HG03558 (cell line): Measurements from ENCODE around the gene NBPF4.
"Not testable (repeated sequence)": the region's sequence is repeated elsewhere in the genome, so short reads cannot be mapped to it uniquely, and the experiment has no call there.

Source experiments
- ATAC-seq: cut with Tn5 transposase; IDR thresholded peaks from one replicate; pipeline ENCODE4 v1.9.1; 2021; ENCODE audit warnings: moderate number of reproducible peaks; ENCODE audit not compliant: unreplicated experiment; ENCODE audit errors: extremely low read depth

Gene NBPF4

GRCh38 chr1:108243976-108244375 is at the start of gene NBPF4:
Gene NBPF4, minus strand, starts transcription at chr1:108244076. Its CDS starts 315 bp downstream, at chr1:108243761.
- ATAC-seq: not testable (repeated sequence)

GRCh38 chr1:108282528-108283257 is 38.8 kb upstream of the NBPF4 start:
- not testable (repeated sequence) for ATAC-seq

- not testable (repeated sequence) for ATAC-seq
Measured at GRCh38 chr1:108272485-108273327, 28.8 kb upstream of the NBPF4 start.

- not testable (repeated sequence) for ATAC-seq
Measured at GRCh38 chr1:108267097-108267496, 23.2 kb upstream of the NBPF4 start.

GRCh38 chr1:108261967-108262366 is 18.1 kb upstream of the NBPF4 start:
- ATAC-seq: not testable (repeated sequence)

GRCh38 chr1:108261519-108261918 is 17.6 kb upstream of the NBPF4 start:
- ATAC-seq: not testable (repeated sequence)

GRCh38 chr1:108260578-108261259 is 16.8 kb upstream of the NBPF4 start:
- ATAC-seq: not testable (repeated sequence)

- peak; percentile 70 for ATAC-seq
Measured at GRCh38 chr1:108255426-108255825, 11.6 kb upstream of the NBPF4 start.

- ATAC-seq: not testable (repeated sequence)
Measured at GRCh38 chr1:108239426-108239825, 4.5 kb downstream of the NBPF4 start.

GRCh38 chr1:108235308-108235707 is 8.6 kb downstream of the NBPF4 start:
- ATAC-seq: not testable (repeated sequence)

- not testable (repeated sequence) for ATAC-seq
Measured at GRCh38 chr1:108232183-108232582, 11.7 kb downstream of the NBPF4 start.

- ATAC-seq: not testable (repeated sequence)
Measured at GRCh38 chr1:108229976-108230375, 13.9 kb downstream of the NBPF4 start.

- not testable (repeated sequence) for ATAC-seq
Measured at GRCh38 chr1:108227772-108228171, 16.1 kb downstream of the NBPF4 start.

GRCh38 chr1:108226855-108227254 is 17.0 kb downstream of the NBPF4 start:
- ATAC-seq: not testable (repeated sequence)

- ATAC-seq: not testable (repeated sequence)
Measured at GRCh38 chr1:108223226-108223625, 20.6 kb downstream of the NBPF4 start.

- not testable (repeated sequence) for ATAC-seq
Measured at GRCh38 chr1:108217515-108218174, 26.2 kb downstream of the NBPF4 start.

- ATAC-seq: not testable (repeated sequence)
Measured at GRCh38 chr1:108217007-108217406, 26.9 kb downstream of the NBPF4 start.

- not testable (repeated sequence) for ATAC-seq
Measured at GRCh38 chr1:108216028-108216890, 27.6 kb downstream of the NBPF4 start.
